ENCODE data around the gene SCYL1. TPM values are rescaled to one million over a fixed set of nuclear protein-coding genes. Genes with fewer than 3 reads are reported as not detected.
A peak's percentile ranks its signal among the peaks of the same experiment; 100 is the strongest.

The SCYL1 gene
- total RNA-seq, 1 donor, result 109 TPM

DNA sequence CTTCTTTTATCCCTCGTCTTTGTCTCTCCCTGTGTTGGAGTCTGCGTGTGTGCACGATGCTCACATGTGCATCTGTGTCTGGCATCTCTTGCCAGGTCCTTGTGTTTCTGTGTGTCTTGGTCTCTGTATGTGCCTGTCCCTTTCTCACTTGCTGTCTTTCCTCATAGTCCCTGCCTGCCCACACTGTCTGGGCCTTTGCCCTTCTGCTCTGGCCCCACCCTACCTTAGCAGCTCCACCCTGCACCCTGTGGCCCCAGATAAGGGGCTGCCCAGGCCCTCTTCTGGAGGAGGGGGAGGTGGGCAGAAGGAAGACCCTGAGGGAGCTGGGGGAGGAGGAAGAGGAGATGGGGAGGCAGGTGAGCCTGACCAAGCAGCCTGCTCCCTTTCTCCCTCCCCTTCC is 53.8 kb downstream of the SCYL1 start:
- H3K36me3 ChIP-seq (ENCODE audit: insufficient read depth, low read length), result peaks cover 34% of the 10 kb centered on the region
- no peak overlapping the region for H2AFZ ChIP-seq (ENCODE audit: low read length)
- no peaks in the 10 kb centered on the region for H3K27me3 ChIP-seq (ENCODE audit: insufficient read depth, low read length)
- DNase-seq (ENCODE audit: insufficient read length, low spot score, missing footprints), result no peak
- H4K20me1 ChIP-seq (ENCODE audit: insufficient read depth, low read length), result peaks cover 20% of the 10 kb centered on the region
- no peak overlapping the region for H3K4me2 ChIP-seq (ENCODE audit: insufficient read depth, low read length)
- peaks cover 32% of the 10 kb centered on the region for H3K4me1 ChIP-seq (ENCODE audit: insufficient read depth, low read length)
- no peaks in the 10 kb centered on the region for H3K9me3 ChIP-seq (ENCODE audit: low read depth, low read length)
- peaks cover 36% of the 10 kb centered on the region for H3K79me2 ChIP-seq (ENCODE audit: insufficient read depth, low read length)
- TF ChIP-seq, protein P1, sequence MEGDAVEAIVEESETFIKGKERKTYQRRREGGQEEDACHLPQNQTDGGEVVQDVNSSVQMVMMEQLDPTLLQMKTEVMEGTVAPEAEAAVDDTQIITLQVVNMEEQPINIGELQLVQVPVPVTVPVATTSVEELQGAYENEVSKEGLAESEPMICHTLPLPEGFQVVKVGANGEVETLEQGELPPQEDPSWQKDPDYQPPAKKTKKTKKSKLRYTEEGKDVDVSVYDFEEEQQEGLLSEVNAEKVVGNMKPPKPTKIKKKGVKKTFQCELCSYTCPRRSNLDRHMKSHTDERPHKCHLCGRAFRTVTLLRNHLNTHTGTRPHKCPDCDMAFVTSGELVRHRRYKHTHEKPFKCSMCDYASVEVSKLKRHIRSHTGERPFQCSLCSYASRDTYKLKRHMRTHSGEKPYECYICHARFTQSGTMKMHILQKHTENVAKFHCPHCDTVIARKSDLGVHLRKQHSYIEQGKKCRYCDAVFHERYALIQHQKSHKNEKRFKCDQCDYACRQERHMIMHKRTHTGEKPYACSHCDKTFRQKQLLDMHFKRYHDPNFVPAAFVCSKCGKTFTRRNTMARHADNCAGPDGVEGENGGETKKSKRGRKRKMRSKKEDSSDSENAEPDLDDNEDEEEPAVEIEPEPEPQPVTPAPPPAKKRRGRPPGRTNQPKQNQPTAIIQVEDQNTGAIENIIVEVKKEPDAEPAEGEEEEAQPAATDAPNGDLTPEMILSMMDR (IDR thresholded peaks at IDR 0.05; ENCODE audit: extremely low read depth, low read depth, low read length), result no peak
- H3K27ac ChIP-seq (ENCODE audit: low read depth, low read length), result no peak overlapping the region
- no peak overlapping the region for H3K4me3 ChIP-seq (ENCODE audit: insufficient read depth, low read length)

DNA sequence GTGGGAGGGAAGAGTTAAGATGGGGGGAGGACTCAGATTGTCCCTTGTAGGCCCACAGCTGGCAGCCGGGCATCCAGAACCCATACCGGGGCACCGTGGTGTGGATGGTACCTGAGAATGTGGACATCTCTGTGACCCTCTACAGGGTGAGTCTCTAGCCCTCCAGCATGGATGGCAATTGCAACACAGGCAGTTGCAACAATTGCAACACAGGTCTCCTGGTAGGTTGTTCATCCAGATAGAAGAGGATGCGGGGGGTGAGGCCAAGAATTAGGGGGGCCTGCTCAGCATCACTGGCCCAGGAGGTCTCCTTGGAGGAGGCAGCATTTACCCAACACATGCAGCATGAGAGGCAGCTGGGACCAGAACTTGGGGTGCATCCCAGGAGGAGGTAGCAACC is 54.4 kb downstream of the SCYL1 start:
- Histone ChIP-seq H4K20me1 (ENCODE audit: insufficient read depth, low read length) (peaks cover 17% of the 10 kb centered on the region), H2AFZ (ENCODE audit: low read length) (no peak overlapping the region), H3K36me3 (ENCODE audit: insufficient read depth, low read length) (peaks cover 33% of the 10 kb centered on the region), H3K4me3 (ENCODE audit: insufficient read depth, low read length) (no peak overlapping the region), H3K79me2 (ENCODE audit: insufficient read depth, low read length) (peaks cover 36% of the 10 kb centered on the region), H3K4me1 (ENCODE audit: insufficient read depth, low read length) (peaks cover 29% of the 10 kb centered on the region), H3K27me3 (ENCODE audit: insufficient read depth, low read length) (no peaks in the 10 kb centered on the region), H3K27ac (ENCODE audit: low read depth, low read length) (no peak overlapping the region), H3K4me2 (ENCODE audit: insufficient read depth, low read length) (no peak overlapping the region), H3K9me3 (ENCODE audit: low read depth, low read length) (no peaks in the 10 kb centered on the region)
- TF ChIP-seq, protein P1 (IDR thresholded peaks at IDR 0.05; ENCODE audit: extremely low read depth, low read depth, low read length), result no peak
- DNase-seq (ENCODE audit: insufficient read length, low spot score, missing footprints), result no peak

- H3K27me3 ChIP-seq (ENCODE audit: insufficient read depth, low read length), result no peaks in the 10 kb centered on the region
- peaks cover 33% of the 10 kb centered on the region for H3K36me3 ChIP-seq (ENCODE audit: insufficient read depth, low read length)
- H3K9me3 ChIP-seq (ENCODE audit: low read depth, low read length), result no peaks in the 10 kb centered on the region
- H3K27ac ChIP-seq (ENCODE audit: low read depth, low read length), result no peak overlapping the region
- peaks cover 25% of the 10 kb centered on the region for H3K4me1 ChIP-seq (ENCODE audit: insufficient read depth, low read length)
- H3K4me2 ChIP-seq (ENCODE audit: insufficient read depth, low read length), result no peak overlapping the region
- no peak overlapping the region for H2AFZ ChIP-seq (ENCODE audit: low read length)
- TF ChIP-seq, protein P1 (IDR thresholded peaks at IDR 0.05; ENCODE audit: extremely low read depth, low read depth, low read length), result no peak
- H3K79me2 ChIP-seq (ENCODE audit: insufficient read depth, low read length), result peaks cover 36% of the 10 kb centered on the region
- peaks cover 17% of the 10 kb centered on the region for H4K20me1 ChIP-seq (ENCODE audit: insufficient read depth, low read length)
- H3K4me3 ChIP-seq (ENCODE audit: insufficient read depth, low read length), result no peak overlapping the region
- peak; percentile 89 for DNase-seq (ENCODE audit: insufficient read length, low spot score, missing footprints)
Observed at GRCh38 chr11:65580031-65580692, 55.3 kb downstream of the SCYL1 start.

- Histone ChIP-seq H3K27me3 (ENCODE audit: insufficient read depth, low read length) (no peaks in the 10 kb centered on the region), H3K4me1 (ENCODE audit: insufficient read depth, low read length) (peaks cover 20% of the 10 kb centered on the region), H3K9me3 (ENCODE audit: low read depth, low read length) (no peaks in the 10 kb centered on the region), H4K20me1 (ENCODE audit: insufficient read depth, low read length) (peaks cover 17% of the 10 kb centered on the region), H3K36me3 (ENCODE audit: insufficient read depth, low read length) (peaks cover 38% of the 10 kb centered on the region), H3K27ac (ENCODE audit: low read depth, low read length) (no peak overlapping the region), H3K4me2 (ENCODE audit: insufficient read depth, low read length) (no peak overlapping the region), H3K4me3 (ENCODE audit: insufficient read depth, low read length) (no peak overlapping the region), H2AFZ (ENCODE audit: low read length) (no peak overlapping the region), H3K79me2 (ENCODE audit: insufficient read depth, low read length) (peaks cover 32% of the 10 kb centered on the region)
- TF ChIP-seq, protein P1 (IDR thresholded peaks at IDR 0.05; ENCODE audit: extremely low read depth, low read depth, low read length), result no peak
- no peak for DNase-seq (ENCODE audit: insufficient read length, low spot score, missing footprints)
Observed at GRCh38 chr11:65580756-65581155, 55.9 kb downstream of the SCYL1 start.

Measured in osteoblast (primary cell).